Sigmoid colon (tissue), 7 donors: ENCODE data around the gene EFNA3. TPM values are rescaled to one million over a fixed set of nuclear protein-coding genes. Genes with fewer than 3 reads are reported as not detected.

Source experiments
- DNase-seq: peaks from one replicate; pipeline ENCODE4 v3.0.0-alpha.2; 2019
- H3K27ac ChIP-seq, 4 donors: fragments of 200-600 bp; sonication (generic); one replicate each; pipeline ENCODE4 v1.5.1; 2016 to 2019; ENCODE audit warnings: mild to moderate bottlenecking in 1 of 4
- H3K27me3 ChIP-seq, 3 donors: fragments of 200-600 bp; sonication (generic); one replicate each; pipeline ENCODE4 v1.5.1; 2019; ENCODE audit warnings: mild to moderate bottlenecking in 1 of 3
- H3K36me3 ChIP-seq, 4 donors: fragments of 200-600 bp; sonication (generic); one replicate each; pipeline ENCODE4 v1.5.1; 2016 to 2019
- H3K4me1 ChIP-seq, 4 donors: fragments of 200-600 bp; sonication (generic); one replicate each; pipeline ENCODE4 v1.5.1; 2017 to 2019
- H3K4me3 ChIP-seq, 4 donors: fragments of 200-600 bp; sonication (generic); one replicate each; pipeline ENCODE4 v1.5.1; 2017 to 2019; ENCODE audit warnings: mild to moderate bottlenecking in 2 of 4, moderate library complexity in 1 of 4
- H3K9me3 ChIP-seq, 4 donors: fragments of 200-600 bp in 3 of 4; sonication (generic) in 3 of 4; one replicate each; pipeline versions ENCODE4 v1.5.1 to v1.6.1; 2013 to 2019
- EP300 ChIP-seq, 4 donors: sonication (generic); formaldehyde crosslinking; IDR thresholded peaks; one replicate each; pipeline ENCODE4 v1.6.1; 2017; ENCODE audit warnings: antibody characterized with exemption in 4 of 4
- POLR2A ChIP-seq, 2 donors: fragments of 450-650 bp; IDR thresholded peaks; one replicate each; pipeline ENCODE4 v1.6.1; 2016; ENCODE audit warnings: antibody characterized with exemption in 2 of 2, mild to moderate bottlenecking in 2 of 2, moderate library complexity in 2 of 2
- POLR2AphosphoS5 ChIP-seq, 4 donors: sonication (generic); formaldehyde crosslinking; IDR thresholded peaks; one replicate each; pipeline ENCODE4 v1.6.1; 2017; ENCODE audit warnings: antibody characterized with exemption in 4 of 4
- WGBS, 2 donors: extraction: QIAGEN DNeasy Blood & Tissue Kit; methylation state at CpG; one replicate each; pipeline ENCODE4 v1.1.7; 2013; 5-methylcytosine and 5-hydroxymethylcytosine counted together
- intact Hi-C: fragments of 100-400 bp; cut with DNase I; formaldehyde crosslinking; loops from one replicate; pipeline ENCODE4 v1.15.1; 2023
- polyA plus RNA-seq, 3 donors: library from polyadenylated mRNA; stranded (reverse); fragments of 200-250 nt; gene quantifications; one replicate each; pipeline ENCODE4 v1.2.3, GENCODE V29; 2013
- total RNA-seq, 4 donors: library from RNA; depleted of rRNA; stranded (reverse); fragments of >200 nt; gene quantifications; one replicate each; pipeline ENCODE4 v1.1.0, GENCODE V29; 2016
- TF ChIP-seq, protein P1 (sequence below), 4 experiments: fragments of 450-650 bp in 3 of 4; fragments of 200-600 bp in 1 of 4; IDR thresholded peaks; one replicate each; pipeline ENCODE4 v1.5.1; 2016 to 2019; ENCODE audit warnings: antibody characterized with exemption in 4 of 4, mild to moderate bottlenecking in 3 of 4, moderate library complexity in 2 of 4
- donor health status: healthy with polysubstance abuse.
- donor health status: Bipolar disorder and iron deficiency.
- donor health status: healthy.

EFNA3 gene
- total and polyA plus RNA-seq, 7 donors, result 0.27 to 9.0 (median 3.0) TPM

DNA sequence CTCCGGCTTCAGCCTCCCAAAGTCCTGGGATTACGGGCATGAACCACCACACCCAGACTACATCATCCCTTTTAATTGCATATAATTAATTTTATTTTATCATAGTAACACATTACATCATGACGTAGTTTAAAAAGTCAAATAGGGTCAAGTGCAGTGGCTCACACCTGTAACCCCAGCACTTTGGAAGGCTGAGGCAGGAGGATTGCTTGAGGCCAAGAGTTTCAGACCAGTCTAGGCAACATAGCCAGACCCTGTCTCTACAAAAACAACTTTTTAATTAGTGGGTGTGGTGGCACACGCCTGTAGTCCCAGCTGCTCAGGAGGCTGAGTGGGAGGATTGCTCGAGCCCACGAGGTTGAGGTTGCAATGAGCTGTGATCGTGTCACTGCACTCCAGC, 20.7 kb downstream of the EFNA3 start:
- intact Hi-C loops, result no loop called here
- no peaks in the 10 kb centered on the region for H3K9me3 ChIP-seq
- no peak overlapping the region for H3K4me3 ChIP-seq
- H3K27ac ChIP-seq, result no peak overlapping the region
- H3K4me1 ChIP-seq, result peaks cover 0 to 4% (median 4%) of the 10 kb centered on the region in 4 donors
- H3K36me3 ChIP-seq, result no peaks in the 10 kb centered on the region
- no peak for DNase-seq
- WGBS, 2 donors, result 32 to 76% methylated on average over 7 of the region's 7 CpGs
- no peaks in the 10 kb centered on the region for H3K27me3 ChIP-seq
- TF ChIP-seq EP300 (IDR thresholded peaks at IDR 0.05), result no peak
- TF ChIP-seq POLR2AphosphoS5 (IDR thresholded peaks at IDR 0.05), result no peak
- TF ChIP-seq POLR2A (IDR thresholded peaks at IDR 0.05), result no peak
- TF ChIP-seq, protein P1, sequence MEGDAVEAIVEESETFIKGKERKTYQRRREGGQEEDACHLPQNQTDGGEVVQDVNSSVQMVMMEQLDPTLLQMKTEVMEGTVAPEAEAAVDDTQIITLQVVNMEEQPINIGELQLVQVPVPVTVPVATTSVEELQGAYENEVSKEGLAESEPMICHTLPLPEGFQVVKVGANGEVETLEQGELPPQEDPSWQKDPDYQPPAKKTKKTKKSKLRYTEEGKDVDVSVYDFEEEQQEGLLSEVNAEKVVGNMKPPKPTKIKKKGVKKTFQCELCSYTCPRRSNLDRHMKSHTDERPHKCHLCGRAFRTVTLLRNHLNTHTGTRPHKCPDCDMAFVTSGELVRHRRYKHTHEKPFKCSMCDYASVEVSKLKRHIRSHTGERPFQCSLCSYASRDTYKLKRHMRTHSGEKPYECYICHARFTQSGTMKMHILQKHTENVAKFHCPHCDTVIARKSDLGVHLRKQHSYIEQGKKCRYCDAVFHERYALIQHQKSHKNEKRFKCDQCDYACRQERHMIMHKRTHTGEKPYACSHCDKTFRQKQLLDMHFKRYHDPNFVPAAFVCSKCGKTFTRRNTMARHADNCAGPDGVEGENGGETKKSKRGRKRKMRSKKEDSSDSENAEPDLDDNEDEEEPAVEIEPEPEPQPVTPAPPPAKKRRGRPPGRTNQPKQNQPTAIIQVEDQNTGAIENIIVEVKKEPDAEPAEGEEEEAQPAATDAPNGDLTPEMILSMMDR (IDR thresholded peaks at IDR 0.05), result no peak

DNA sequence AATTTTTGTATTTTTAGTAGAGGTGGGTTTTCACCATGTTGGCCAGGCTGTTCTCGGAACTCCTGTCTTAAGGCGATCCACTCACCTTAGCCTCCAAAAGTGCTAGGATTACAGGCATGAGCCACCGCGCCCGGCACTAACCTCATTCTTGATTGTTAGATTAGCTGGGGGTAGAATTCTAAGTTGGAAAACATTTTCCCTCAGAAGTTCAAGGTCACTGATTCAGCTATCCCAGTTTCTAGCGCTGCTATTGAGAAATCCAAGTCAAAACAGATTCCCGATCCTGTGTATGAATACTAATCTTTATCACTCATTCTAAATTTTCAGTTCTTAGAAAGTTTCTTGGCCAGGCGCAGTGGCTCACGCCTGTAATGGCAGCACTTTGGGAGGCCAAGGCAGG, 24.7 kb downstream of the EFNA3 start:
- WGBS, 2 donors, result 88 to 89% methylated on average over 9 of the region's 9 CpGs
- intact Hi-C loops, result no loop called here
- Histone ChIP-seq H3K4me1 (no peaks in the 10 kb centered on the region), H3K27ac (no peak overlapping the region), H3K9me3 (no peaks in the 10 kb centered on the region), H3K27me3 (no peaks in the 10 kb centered on the region), H3K4me3 (no peak overlapping the region), H3K36me3 (no peaks in the 10 kb centered on the region)
- DNase-seq, result no peak
- TF ChIP-seq EP300 (IDR thresholded peaks at IDR 0.05) (no peak), POLR2AphosphoS5 (IDR thresholded peaks at IDR 0.05) (no peak), POLR2A (IDR thresholded peaks at IDR 0.05) (no peak)
- TF ChIP-seq, protein P1 (IDR thresholded peaks at IDR 0.05), result no peak

DNA sequence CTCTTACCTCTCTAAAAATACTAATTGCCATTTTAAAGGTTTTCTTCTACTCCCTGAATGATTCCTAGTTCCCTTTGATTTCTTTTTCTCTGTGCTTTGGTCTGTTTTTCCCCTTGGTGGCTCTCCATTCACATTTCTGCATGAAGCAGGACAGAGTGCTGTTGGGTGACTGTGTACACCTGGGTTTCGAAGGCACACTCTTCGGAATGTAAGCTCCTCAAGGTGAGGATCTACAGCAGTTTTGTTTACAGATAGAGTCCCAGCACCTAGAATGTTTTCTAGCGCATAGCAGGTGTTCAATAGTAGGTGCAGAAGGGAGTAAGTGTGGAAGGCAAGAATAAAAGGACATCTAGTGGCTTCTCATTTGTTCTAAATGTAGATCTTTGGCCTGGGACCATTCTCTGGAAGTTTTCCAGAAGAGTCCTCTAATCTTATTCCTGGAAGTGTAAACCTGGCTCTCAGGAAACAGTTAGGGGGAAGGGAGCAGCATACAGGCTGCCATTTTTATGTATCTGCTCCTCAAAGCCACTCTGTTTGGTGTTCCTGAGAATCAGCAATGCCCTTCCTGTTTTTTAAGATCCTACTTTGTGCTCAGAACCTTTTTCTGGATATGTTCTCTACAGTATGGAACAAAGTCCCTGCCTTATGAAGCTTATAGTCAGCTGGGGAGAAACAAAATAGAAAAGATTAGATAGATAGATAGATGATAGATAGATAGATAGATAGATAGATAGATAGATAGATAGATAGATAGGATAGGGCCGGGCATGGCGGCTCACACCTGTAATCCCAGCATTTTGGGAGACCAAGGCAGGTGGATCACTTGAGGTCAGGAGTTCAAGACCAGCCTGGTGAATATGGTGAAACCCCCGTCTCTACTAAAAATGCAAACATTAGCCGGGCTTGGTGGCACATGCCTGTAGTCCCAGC, 26.2 kb downstream of the EFNA3 start:
- Histone ChIP-seq H3K4me1 (no peaks in the 10 kb centered on the region), H3K27me3 (no peaks in the 10 kb centered on the region), H3K27ac (no peak overlapping the region), H3K9me3 (no peaks in the 10 kb centered on the region), H3K36me3 (no peaks in the 10 kb centered on the region), H3K4me3 (no peak overlapping the region)
- TF ChIP-seq, protein P1 (IDR thresholded peaks at IDR 0.05), result no peak
- TF ChIP-seq POLR2A (IDR thresholded peaks at IDR 0.05), result no peak
- no peak for TF ChIP-seq EP300 (IDR thresholded peaks at IDR 0.05)
- no peak for TF ChIP-seq POLR2AphosphoS5 (IDR thresholded peaks at IDR 0.05)
- DNase-seq, result no peak
- WGBS, 2 donors, result 73 to 89% methylated on average over 7 of the region's 7 CpGs
- intact Hi-C loops, result no loop called here

DNA sequence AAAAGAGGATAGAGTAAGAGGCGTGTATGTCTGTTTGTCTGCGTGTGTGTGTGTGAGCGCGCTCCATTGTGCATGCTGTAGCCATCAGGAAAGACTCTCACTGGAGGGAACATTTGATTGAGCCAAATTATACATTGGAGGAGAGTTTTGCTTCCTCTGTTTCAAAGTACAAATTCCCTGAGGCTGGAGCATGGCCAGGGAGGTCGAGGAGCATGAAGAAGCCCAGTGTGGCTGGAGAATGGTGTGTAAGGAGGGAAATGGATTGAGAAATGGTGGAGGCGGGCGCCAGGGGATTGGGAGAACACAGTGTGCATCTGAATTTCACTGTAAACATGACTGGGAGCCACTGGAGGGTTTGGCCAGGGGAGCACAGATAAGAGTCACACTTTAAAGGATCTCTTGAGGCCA, 27.0 kb downstream of the EFNA3 start:
- DNase-seq, result peak; percentile 87
- 26 to 59% methylated on average over 7 of the region's 7 CpGs for WGBS, 2 donors
- Histone ChIP-seq H3K27ac (no peak overlapping the region), H3K36me3 (no peaks in the 10 kb centered on the region), H3K4me1 (no peaks in the 10 kb centered on the region), H3K4me3 (no peak overlapping the region), H3K27me3 (no peaks in the 10 kb centered on the region), H3K9me3 (no peaks in the 10 kb centered on the region)
- intact Hi-C loops, result no loop called here
- TF ChIP-seq, protein P1 (IDR thresholded peaks at IDR 0.05), result no peak
- TF ChIP-seq POLR2AphosphoS5 (IDR thresholded peaks at IDR 0.05), result no peak
- TF ChIP-seq POLR2A (IDR thresholded peaks at IDR 0.05), result no peak
- TF ChIP-seq EP300 (IDR thresholded peaks at IDR 0.05), result no peak
